ENCODE results near the gene ANKRD16.

DNA sequence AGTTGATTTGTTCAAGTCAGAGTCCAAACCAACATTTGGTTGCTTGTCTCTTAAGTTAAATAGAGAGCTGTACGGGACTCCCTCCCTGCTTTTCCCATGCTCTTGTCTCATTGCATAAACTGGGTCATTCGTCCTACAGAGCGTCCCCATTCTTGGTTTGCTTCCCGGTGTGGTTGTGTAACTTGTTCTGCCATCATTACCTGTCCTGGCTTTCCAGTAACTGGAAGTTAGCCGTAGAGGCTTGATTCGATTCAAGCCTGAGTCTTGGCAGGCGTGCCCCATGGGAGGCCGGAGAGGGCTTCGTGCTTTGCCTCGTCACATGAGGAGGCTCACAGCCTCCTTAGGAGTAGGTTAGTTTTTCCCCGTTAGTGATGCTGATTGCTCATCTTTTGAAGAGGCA lies 40.6 kb upstream of the ANKRD16 start:
- TF ChIP-seq, protein P1, sequence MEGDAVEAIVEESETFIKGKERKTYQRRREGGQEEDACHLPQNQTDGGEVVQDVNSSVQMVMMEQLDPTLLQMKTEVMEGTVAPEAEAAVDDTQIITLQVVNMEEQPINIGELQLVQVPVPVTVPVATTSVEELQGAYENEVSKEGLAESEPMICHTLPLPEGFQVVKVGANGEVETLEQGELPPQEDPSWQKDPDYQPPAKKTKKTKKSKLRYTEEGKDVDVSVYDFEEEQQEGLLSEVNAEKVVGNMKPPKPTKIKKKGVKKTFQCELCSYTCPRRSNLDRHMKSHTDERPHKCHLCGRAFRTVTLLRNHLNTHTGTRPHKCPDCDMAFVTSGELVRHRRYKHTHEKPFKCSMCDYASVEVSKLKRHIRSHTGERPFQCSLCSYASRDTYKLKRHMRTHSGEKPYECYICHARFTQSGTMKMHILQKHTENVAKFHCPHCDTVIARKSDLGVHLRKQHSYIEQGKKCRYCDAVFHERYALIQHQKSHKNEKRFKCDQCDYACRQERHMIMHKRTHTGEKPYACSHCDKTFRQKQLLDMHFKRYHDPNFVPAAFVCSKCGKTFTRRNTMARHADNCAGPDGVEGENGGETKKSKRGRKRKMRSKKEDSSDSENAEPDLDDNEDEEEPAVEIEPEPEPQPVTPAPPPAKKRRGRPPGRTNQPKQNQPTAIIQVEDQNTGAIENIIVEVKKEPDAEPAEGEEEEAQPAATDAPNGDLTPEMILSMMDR (IDR thresholded peaks at IDR 0.05): no peak
- TF ChIP-seq EZH2 (IDR thresholded peaks at IDR 0.05; ENCODE audit: borderline replicate concordance, insufficient read depth, low read depth, low read length, poor library complexity, severe bottlenecking): no peak

Measured in B cell (primary cell).